Measurements from ENCODE around the gene ZNF620. TPM values are rescaled to one million over a fixed set of nuclear protein-coding genes. Genes with fewer than 3 reads are reported as not detected.
"Not testable (repeated sequence)": the region's sequence is repeated elsewhere in the genome, so short reads cannot be mapped to it uniquely, and the experiment has no call there.

ZNF620 gene
- total RNA-seq, 2 experiments from 2014 or later = 0.82 to 1.0 TPM

DNA sequence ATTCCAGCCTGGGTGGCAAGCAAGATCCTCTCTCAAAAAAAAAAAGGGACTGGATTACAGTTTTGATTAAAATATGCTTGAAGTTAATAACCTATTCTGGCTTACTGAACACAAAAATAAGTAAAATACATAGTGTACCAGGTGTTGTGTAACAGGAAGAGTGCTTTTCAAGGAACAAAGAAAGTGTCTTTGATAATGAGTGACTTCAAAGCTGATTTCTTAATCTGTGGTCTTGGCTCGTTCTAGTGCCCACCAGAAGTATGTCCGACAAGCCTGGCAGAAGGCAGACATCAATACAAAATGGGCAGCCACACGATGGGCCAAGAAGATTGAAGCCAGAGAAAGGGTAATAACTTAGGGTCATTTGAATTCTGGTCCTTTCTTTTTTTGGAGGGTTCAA, 44.7 kb upstream of the ZNF620 start:
- Mint-ChIP-seq H3K27me3 (no peaks in the 10 kb centered on the region), H3K36me3 (ENCODE audit: low read depth) (peaks cover 89% of the 10 kb centered on the region), H3K4me3 (peak overlapping the region; percentile 2), H3K27ac (no peak overlapping the region), H3K9me3 (no peaks in the 10 kb centered on the region), H3K4me1 (ENCODE audit: low read depth) (peaks cover 61% of the 10 kb centered on the region)
- ChIA-PET CTCF (no interaction called here), POLR2A (no interaction called here)
- Histone ChIP-seq H3K27me3 (ENCODE audit: control insufficient read depth in 1 of 2, insufficient read depth in 2 of 2, low read length in 2 of 2) (no peaks in the 10 kb centered on the region), H3K36me3 (ENCODE audit: insufficient read depth, low read length) (peaks cover 58% of the 10 kb centered on the region), H3K4me1 (ENCODE audit: insufficient read depth, low read length) (peaks cover 34% of the 10 kb centered on the region), H3K9me3 (ENCODE audit: control insufficient read depth in 1 of 2, insufficient read depth in 1 of 2, low read length in 2 of 2) (no peaks in the 10 kb centered on the region), H3K27ac (ENCODE audit: low read depth in 1 of 2, low read length in 2 of 2) (no peak overlapping the region), H3K4me3 (ENCODE audit: low read length) (no peak overlapping the region)
- ATAC-seq (ENCODE audit: poor library complexity) (no peak), DNase-seq (no peak)
- intact Hi-C loops (cut with DNase I, micrococcal nuclease) = loop anchor here in 1 of 2 experiments (2.0 kb wide), 1 partner anchor 16 kb away; the partner anchor contains the start of gene ZNF619
- TF ChIP-seq CTCF (IDR thresholded peaks at IDR 0.05) = no peak

DNA sequence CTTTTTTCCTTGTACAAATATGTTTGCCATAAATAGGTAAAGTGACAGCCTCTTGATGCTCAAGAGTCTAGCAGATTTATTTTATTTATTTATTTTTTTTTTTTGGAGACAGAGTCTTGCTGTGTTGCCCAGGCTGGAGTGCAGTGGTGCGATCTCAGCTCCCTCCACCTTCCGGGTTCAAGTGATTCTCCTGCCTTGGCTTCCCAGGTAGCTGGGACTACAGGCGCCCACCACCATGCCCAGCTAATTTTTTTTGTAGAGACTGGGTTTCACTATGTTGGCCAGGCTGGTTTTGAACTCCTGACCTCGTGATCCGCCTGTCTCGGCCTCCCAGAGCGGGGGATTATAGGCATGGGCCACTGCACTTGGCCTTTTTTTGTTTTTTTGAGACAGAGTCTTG, 43.0 kb upstream of the ZNF620 start:
- H3K27me3 ChIP-seq (ENCODE audit: control insufficient read depth in 1 of 2, insufficient read depth in 2 of 2, low read length in 2 of 2); intact Hi-C loops (cut with DNase I, micrococcal nuclease); H3K4me3 ChIP-seq (ENCODE audit: low read length); H3K9me3 Mint-ChIP-seq; H3K9me3 ChIP-seq (ENCODE audit: control insufficient read depth in 1 of 2, insufficient read depth in 1 of 2, low read length in 2 of 2); H3K27me3 Mint-ChIP-seq; CTCF ChIA-PET; ATAC-seq (ENCODE audit: poor library complexity); H3K27ac Mint-ChIP-seq; DNase-seq; H3K4me3 Mint-ChIP-seq; H3K27ac ChIP-seq (ENCODE audit: low read depth in 1 of 2, low read length in 2 of 2): not testable (repeated sequence)
- Mint-ChIP-seq H3K36me3 (ENCODE audit: low read depth) (peaks cover 88% of the 10 kb centered on the region), H3K4me1 (ENCODE audit: low read depth) (peaks cover 53% of the 10 kb centered on the region)
- peaks cover 58% of the 10 kb centered on the region for H3K36me3 ChIP-seq (ENCODE audit: insufficient read depth, low read length)
- peaks cover 25% of the 10 kb centered on the region for H3K4me1 ChIP-seq (ENCODE audit: insufficient read depth, low read length)
- POLR2A ChIA-PET = interaction anchor here (2.0 kb wide), 1 partner anchor 9 kb away, joined by 7 read pairs; no protein-coding TSS in a partner anchor

GRCh38 chr3:40463579-40463978, 42.3 kb upstream of the ZNF620 start:
- Histone ChIP-seq H3K36me3 (ENCODE audit: insufficient read depth, low read length) (peaks cover 52% of the 10 kb centered on the region), H3K4me1 (ENCODE audit: insufficient read depth, low read length) (peaks cover 18% of the 10 kb centered on the region), H3K27me3 (ENCODE audit: control insufficient read depth in 1 of 2, insufficient read depth in 2 of 2, low read length in 2 of 2) (no peaks in the 10 kb centered on the region), H3K27ac (ENCODE audit: low read depth in 1 of 2, low read length in 2 of 2) (no peak overlapping the region), H3K9me3 (ENCODE audit: control insufficient read depth in 1 of 2, insufficient read depth in 1 of 2, low read length in 2 of 2) (no peaks in the 10 kb centered on the region), H3K4me3 (ENCODE audit: low read length) (no peak overlapping the region)
- ChIA-PET POLR2A (interaction anchor here (1.0 to 2.7 kb wide), 3 partner anchors 10 to 14 kb away, joined by 3 to 16 read pairs (median 7); partner anchors contain the start of gene ZNF619), CTCF (no interaction called here)
- no peak overlapping the region for H3K4me3 Mint-ChIP-seq
- H3K4me1 Mint-ChIP-seq (ENCODE audit: low read depth) = peaks cover 45% of the 10 kb centered on the region
- DNase-seq (no peak), ATAC-seq (ENCODE audit: poor library complexity) (no peak)
- peaks cover 81% of the 10 kb centered on the region for H3K36me3 Mint-ChIP-seq (ENCODE audit: low read depth)
- TF ChIP-seq CTCF (IDR thresholded peaks at IDR 0.05) = no peak
- intact Hi-C loops (cut with DNase I, micrococcal nuclease) = no loop called here
- no peaks in the 10 kb centered on the region for H3K9me3 Mint-ChIP-seq
- no peaks in the 10 kb centered on the region for H3K27me3 Mint-ChIP-seq
- peak overlapping the region; percentile 75 for H3K27ac Mint-ChIP-seq

All from CD4-positive, alpha-beta T cell (primary cell).